Measurements from ENCODE around the gene FRMD4A. TPM values are rescaled to one million over a fixed set of nuclear protein-coding genes. Genes with fewer than 3 reads are reported as not detected.
A peak's percentile ranks its signal among the peaks of the same experiment; 100 is the strongest.

FRMD4A gene
- total and polyA plus RNA-seq, 5 experiments from 2014 or later: 0.02 to 0.80 (median 0.31) TPM; not detected in 2

GRCh38 chr10:13669182-13669855, 661.4 kb downstream of the FRMD4A start:
- Mint-ChIP-seq H3K36me3 (peaks cover 0 to 14% (median 7%) of the 10 kb centered on the region in 3 donors), H3K27me3 (peaks cover 0 to 4% (median 0%) of the 10 kb centered on the region in 5 donors), H3K4me3 (no peak overlapping the region), H3K27ac (no peak overlapping the region), H3K9me3 (no peaks in the 10 kb centered on the region), H3K4me1 (no peaks in the 10 kb centered on the region)
- ATAC-seq (no peak), DNase-seq (no peak)
- POLR2A ChIA-PET: no interaction called here

- ATAC-seq (no peak), DNase-seq (no peak)
- POLR2A ChIA-PET: no interaction called here
- Mint-ChIP-seq H3K36me3 (peaks cover 0 to 14% (median 7%) of the 10 kb centered on the region in 3 donors), H3K4me3 (no peak overlapping the region), H3K27me3 (peaks cover 0 to 4% (median 0%) of the 10 kb centered on the region in 5 donors), H3K27ac (no peak overlapping the region), H3K9me3 (no peaks in the 10 kb centered on the region), H3K4me1 (no peaks in the 10 kb centered on the region)
These were observed 662.6 kb downstream of the FRMD4A start for GRCh38 chr10:13668126-13668525.

- POLR2A ChIA-PET: no interaction called here
These were observed 665.0 kb downstream of the FRMD4A start for GRCh38 chr10:13665516-13666262.

GRCh38 chr10:13661256-13661655, 669.5 kb downstream of the FRMD4A start:
- H3K27ac Mint-ChIP-seq: peak overlapping the region in 1 of 10 donors; percentile 43
- H3K36me3 Mint-ChIP-seq: peaks cover 0 to 3% (median 0%) of the 10 kb centered on the region in 3 donors
- POLR2A ChIA-PET: no interaction called here

More at GRCh38 chr10:13665516-13666262, 665.0 kb downstream of the FRMD4A start:
- Mint-ChIP-seq H3K27ac (no peak overlapping the region), H3K36me3 (peaks cover 0 to 14% (median 6%) of the 10 kb centered on the region in 3 donors), H3K4me3 (no peak overlapping the region), H3K27me3 (peaks cover 0 to 4% (median 0%) of the 10 kb centered on the region in 5 donors), H3K9me3 (no peaks in the 10 kb centered on the region), H3K4me1 (no peaks in the 10 kb centered on the region)
- DNase-seq: no peak
- ATAC-seq: no peak

GRCh38 chr10:13660551-13660920, 670.2 kb downstream of the FRMD4A start:
- Mint-ChIP-seq H3K4me3 (peak overlapping the region in 1 of 10 donors; percentile 47), H3K27ac (peak overlapping the region in 2 of 10 donors; percentile 27 to 85), H3K36me3 (peaks cover 0 to 3% (median 0%) of the 10 kb centered on the region in 3 donors), H3K9me3 (no peaks in the 10 kb centered on the region), H3K4me1 (peaks cover 3 to 18% (median 15%) of the 10 kb centered on the region in 4 donors), H3K27me3 (no peaks in the 10 kb centered on the region)
- no peak for ATAC-seq
- POLR2A ChIA-PET: no interaction called here
- no peak for DNase-seq

More at GRCh38 chr10:13661256-13661655, 669.5 kb downstream of the FRMD4A start:
- Mint-ChIP-seq H3K4me3 (no peak overlapping the region), H3K9me3 (no peaks in the 10 kb centered on the region), H3K4me1 (peaks cover 3 to 18% (median 15%) of the 10 kb centered on the region in 4 donors), H3K27me3 (no peaks in the 10 kb centered on the region)
- DNase-seq: no peak
- no peak for ATAC-seq

GRCh38 chr10:13659887-13660550, 670.7 kb downstream of the FRMD4A start:
- H3K27ac Mint-ChIP-seq: peak overlapping the region in 4 of 10 donors; percentile 17 to 85 (median 28)
- H3K4me3 Mint-ChIP-seq: peak overlapping the region in 8 of 10 donors; percentile 1 to 72 (median 41)
- H3K9me3 Mint-ChIP-seq: no peaks in the 10 kb centered on the region
- H3K27me3 Mint-ChIP-seq: no peaks in the 10 kb centered on the region
- DNase-seq (peak; percentile 42 to 80 (median 61)), ATAC-seq (peak; percentile 64 to 70)
- peaks cover 3 to 18% (median 15%) of the 10 kb centered on the region in 4 donors for H3K4me1 Mint-ChIP-seq
- H3K36me3 Mint-ChIP-seq: peaks cover 0 to under 1% (median 0%) of the 10 kb centered on the region in 3 donors
- POLR2A ChIA-PET: interaction anchor here (0.6 to 0.7 kb wide), 3 partner anchors 36 to 358 kb away, joined by 3 to 5 read pairs (median 3); no protein-coding TSS in a partner anchor

GRCh38 chr10:13658871-13659685, 671.6 kb downstream of the FRMD4A start:
- H3K27me3 Mint-ChIP-seq: no peaks in the 10 kb centered on the region
- H3K27ac Mint-ChIP-seq: peak overlapping the region in 3 of 10 donors; percentile 18 to 80 (median 71)
- H3K9me3 Mint-ChIP-seq: no peaks in the 10 kb centered on the region
- no peaks in the 10 kb centered on the region for H3K36me3 Mint-ChIP-seq
- peaks cover 5 to 18% (median 15%) of the 10 kb centered on the region in 4 donors for H3K4me1 Mint-ChIP-seq
- peak overlapping the region in 8 of 10 donors; percentile 30 to 54 (median 44) for H3K4me3 Mint-ChIP-seq
- peak in 1 of 2 donors; percentile 45 for ATAC-seq
- peak in 3 of 10 donors; percentile 6 to 17 (median 12) for DNase-seq
- POLR2A ChIA-PET: interaction anchor here (0.7 to 0.9 kb wide), 3 partner anchors 35 to 357 kb away, joined by 3 to 5 read pairs (median 3); no protein-coding TSS in a partner anchor

GRCh38 chr10:13658264-13658663, 672.5 kb downstream of the FRMD4A start:
- POLR2A ChIA-PET: no interaction called here
- peak in 4 of 10 donors; percentile 12 to 41 (median 18) for DNase-seq
- Mint-ChIP-seq H3K27me3 (no peaks in the 10 kb centered on the region), H3K4me3 (peak overlapping the region in 6 of 10 donors; percentile 30 to 50 (median 44)), H3K9me3 (no peaks in the 10 kb centered on the region), H3K27ac (peak overlapping the region in 3 of 10 donors; percentile 61 to 80 (median 70)), H3K4me1 (peaks cover 6 to 18% (median 15%) of the 10 kb centered on the region in 4 donors), H3K36me3 (no peaks in the 10 kb centered on the region)
- ATAC-seq: peak; percentile 63 to 67

GRCh38 chr10:13657101-13657680, 673.5 kb downstream of the FRMD4A start:
- Mint-ChIP-seq H3K9me3 (no peaks in the 10 kb centered on the region), H3K4me1 (peaks cover 6 to 18% (median 15%) of the 10 kb centered on the region in 4 donors), H3K27ac (no peak overlapping the region), H3K4me3 (no peak overlapping the region), H3K36me3 (no peaks in the 10 kb centered on the region), H3K27me3 (no peaks in the 10 kb centered on the region)
- no peak for DNase-seq
- no peak for ATAC-seq
- POLR2A ChIA-PET: no interaction called here

- POLR2A ChIA-PET: no interaction called here
- H3K4me1 Mint-ChIP-seq: peaks cover 6 to 18% (median 15%) of the 10 kb centered on the region in 4 donors
- no peak overlapping the region for H3K4me3 Mint-ChIP-seq
- no peaks in the 10 kb centered on the region for H3K27me3 Mint-ChIP-seq
- ATAC-seq (no peak), DNase-seq (no peak)
- H3K9me3 Mint-ChIP-seq: no peaks in the 10 kb centered on the region
- peaks cover 0 to 1% (median 0%) of the 10 kb centered on the region in 3 donors for H3K36me3 Mint-ChIP-seq
- peak overlapping the region in 2 of 10 donors; percentile 36 to 61 for H3K27ac Mint-ChIP-seq
These were observed 674.2 kb downstream of the FRMD4A start for GRCh38 chr10:13656337-13657100.

GRCh38 chr10:13654846-13655245, 675.9 kb downstream of the FRMD4A start:
- peak overlapping the region in 1 of 10 donors; percentile 2 for H3K27ac Mint-ChIP-seq
- H3K36me3 Mint-ChIP-seq: peaks cover 0 to 5% (median 0%) of the 10 kb centered on the region in 3 donors
- no peak overlapping the region for H3K4me3 Mint-ChIP-seq
- H3K27me3 Mint-ChIP-seq: no peaks in the 10 kb centered on the region
- no peak for ATAC-seq
- no peak for DNase-seq
- POLR2A ChIA-PET: no interaction called here
- no peaks in the 10 kb centered on the region for H3K9me3 Mint-ChIP-seq
- peaks cover 3 to 11% (median 10%) of the 10 kb centered on the region in 4 donors for H3K4me1 Mint-ChIP-seq

Measured in naive thymus-derived CD8-positive, alpha-beta T cell (primary cell).